ENCODE measurements around the gene PRKG2. TPM values are rescaled to one million over a fixed set of nuclear protein-coding genes. Genes with fewer than 3 reads are reported as not detected.

Gene PRKG2
- polyA plus RNA-seq, 2 of the 4 experiments (the other 2 are of a cell fraction) = 0.96 to 5.3 TPM

- Histone ChIP-seq H3K9me3 (no peaks in the 10 kb centered on the region), H3K4me2 (peak overlapping the region; percentile 67), H3K4me3 (no peak overlapping the region), H3K27ac (peak overlapping the region; percentile 22 to 65; a peak in 3 of 6 replicates), H3K4me1 (peaks cover 24% of the 10 kb centered on the region)
- 8% methylated on average over 7 of the region's 7 CpGs for WGBS (ENCODE audit: missing lambda C conversion rate)
- FAIRE-seq = peak; percentile 65
- peak; percentile 4 to 64 for DNase-seq (ENCODE audit: low read depth in 1 of 2, low spot score in 1 of 2)
- POLR2A ChIA-PET = no interaction called here
- ATAC-seq = peak; percentile 84 to 91
- TF ChIP-seq TFCP2L1 (CRISPR knock-in tag; IDR thresholded peaks at IDR 0.05) = no peak
- peak in 1 of 2 experiments; percentile 55; a peak in 2 of 4 replicates for TF ChIP-seq CEBPB (IDR thresholded peaks at IDR 0.05)
- no peak for TF ChIP-seq EHMT2 (IDR thresholded peaks at IDR 0.05; ENCODE audit: low read depth)
- TF ChIP-seq GATA3 (IDR thresholded peaks at IDR 0.05; ENCODE audit: borderline replicate concordance) = peak; percentile 29; the same call in 1 of the 2 replicates
- TF ChIP-seq JUNB (IDR thresholded peaks at IDR 0.05) = peak; percentile 73
- TF ChIP-seq, protein P1, sequence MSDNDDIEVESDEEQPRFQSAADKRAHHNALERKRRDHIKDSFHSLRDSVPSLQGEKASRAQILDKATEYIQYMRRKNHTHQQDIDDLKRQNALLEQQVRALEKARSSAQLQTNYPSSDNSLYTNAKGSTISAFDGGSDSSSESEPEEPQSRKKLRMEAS (IDR thresholded peaks at IDR 0.05) = 0 out of 2 replicates have a peak, but pooled peaks have one; percentile 19
- TF ChIP-seq FOSL2 (IDR thresholded peaks at IDR 0.05) = peak; percentile 73
- TF ChIP-seq FOSL2 (CRISPR knock-in tag; IDR thresholded peaks at IDR 0.05) = peak; percentile 76
- CTCF ChIA-PET = no interaction called here
Measured at GRCh38 chr4:81164623-81165416, 50.2 kb downstream of the PRKG2 start.

DNA sequence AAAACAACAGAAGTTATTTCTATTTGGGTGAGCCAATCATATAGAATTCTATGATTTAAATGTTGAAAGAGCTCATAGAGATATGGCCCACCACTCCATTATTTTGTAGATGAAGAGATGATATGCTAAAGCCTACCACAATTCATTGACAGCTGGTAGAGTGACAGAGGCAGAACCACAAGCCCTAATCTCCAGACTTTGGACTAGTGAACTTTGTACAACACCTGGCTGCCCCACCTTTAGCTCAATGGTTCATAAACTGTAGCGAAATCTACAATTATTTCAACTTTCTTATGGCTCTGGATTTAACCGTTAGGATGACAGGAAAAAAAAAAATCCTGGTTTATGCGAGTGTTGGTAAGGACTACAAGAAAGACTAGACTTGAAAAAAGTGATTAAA is 50.9 kb downstream of the PRKG2 start:
- no peak for DNase-seq (ENCODE audit: low read depth in 1 of 2, low spot score in 1 of 2)
- ChIA-PET CTCF (no interaction called here), POLR2A (no interaction called here)
- peaks cover 24% of the 10 kb centered on the region for H3K4me1 ChIP-seq
- peak overlapping the region; percentile 67 for H3K4me2 ChIP-seq
- ATAC-seq = no peak
- peak overlapping the region; percentile 22 to 65; a peak in 3 of 6 replicates for H3K27ac ChIP-seq
- FAIRE-seq = no peak
- H3K9me3 ChIP-seq = no peaks in the 10 kb centered on the region
- no peak overlapping the region for H3K4me3 ChIP-seq
- TF ChIP-seq, protein P2, sequence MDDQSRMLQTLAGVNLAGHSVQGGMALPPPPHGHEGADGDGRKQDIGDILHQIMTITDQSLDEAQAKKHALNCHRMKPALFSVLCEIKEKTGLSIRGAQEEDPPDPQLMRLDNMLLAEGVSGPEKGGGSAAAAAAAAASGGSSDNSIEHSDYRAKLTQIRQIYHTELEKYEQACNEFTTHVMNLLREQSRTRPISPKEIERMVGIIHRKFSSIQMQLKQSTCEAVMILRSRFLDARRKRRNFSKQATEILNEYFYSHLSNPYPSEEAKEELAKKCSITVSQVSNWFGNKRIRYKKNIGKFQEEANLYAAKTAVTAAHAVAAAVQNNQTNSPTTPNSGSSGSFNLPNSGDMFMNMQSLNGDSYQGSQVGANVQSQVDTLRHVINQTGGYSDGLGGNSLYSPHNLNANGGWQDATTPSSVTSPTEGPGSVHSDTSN (IDR thresholded peaks at IDR 0.05) = no peak
- no peak for TF ChIP-seq HOXA7 (CRISPR knock-in tag; IDR thresholded peaks at IDR 0.05)
- no peak for TF ChIP-seq CHD4 (IDR thresholded peaks at IDR 0.05; ENCODE audit: borderline replicate concordance)
- TF ChIP-seq NFE2L2 (conservative IDR thresholded peaks at IDR 0.05; ENCODE audit: low read length) = no peak
- TF ChIP-seq KDM1A (IDR thresholded peaks at IDR 0.05; ENCODE audit: low read depth) = no peak
- no peak for TF ChIP-seq ZNF302 (CRISPR knock-in tag; IDR thresholded peaks at IDR 0.05)
- TF ChIP-seq MAFK (IDR thresholded peaks at IDR 0.05; ENCODE audit: partially characterized antibody) = no peak
- no peak for TF ChIP-seq CTCF (IDR thresholded peaks at IDR 0.05)
- no peak for TF ChIP-seq NR3C1 (IDR thresholded peaks at IDR 0.05)
- no peak for TF ChIP-seq EP300 (IDR thresholded peaks at IDR 0.05)
- 87% methylated on average over 3 of the region's 3 CpGs for WGBS (ENCODE audit: missing lambda C conversion rate)

DNA sequence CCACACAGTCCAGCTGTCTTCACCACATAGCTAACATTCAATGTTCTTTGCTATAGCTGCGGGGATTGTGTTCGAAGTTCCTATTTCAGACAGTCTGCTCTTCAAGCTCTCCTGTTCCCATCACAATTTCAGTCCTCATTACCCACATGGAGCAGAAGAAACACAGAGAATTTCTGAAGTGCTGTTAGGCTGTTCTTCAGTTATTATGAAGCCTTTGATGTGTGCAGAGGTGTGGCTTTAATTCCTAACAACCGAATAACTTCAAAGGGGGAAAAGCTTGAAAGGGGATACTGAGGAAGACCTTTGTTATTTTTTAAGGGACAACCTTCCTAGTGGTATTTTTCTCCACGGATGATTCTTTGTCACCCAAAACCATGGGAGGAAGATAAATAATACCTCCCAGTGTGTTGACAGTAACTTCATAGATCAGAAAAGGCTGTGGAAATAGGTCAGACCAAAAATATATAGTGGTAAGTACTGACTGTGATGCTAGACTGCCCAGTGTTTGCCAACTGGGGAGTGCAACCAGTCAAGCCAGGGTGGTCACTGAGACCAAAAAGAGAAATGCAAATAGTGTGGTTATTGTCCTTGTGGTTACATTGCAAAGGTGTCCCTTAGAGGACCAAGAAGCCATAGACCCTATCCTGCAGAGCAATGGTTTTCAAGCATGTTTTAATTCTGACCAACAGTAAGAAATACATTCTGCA is 52.1 kb downstream of the PRKG2 start:
- ChIA-PET CTCF (no interaction called here), POLR2A (no interaction called here)
- Histone ChIP-seq H3K27ac (no peak overlapping the region), H3K4me2 (no peak overlapping the region), H3K9me3 (no peaks in the 10 kb centered on the region), H3K4me1 (peaks cover 24% of the 10 kb centered on the region), H3K4me3 (no peak overlapping the region)
- 75% methylated on average over 4 of the region's 4 CpGs for WGBS (ENCODE audit: missing lambda C conversion rate)
- DNase-seq (ENCODE audit: low read depth in 1 of 2, low spot score in 1 of 2) (no peak), FAIRE-seq (no peak), ATAC-seq (no peak)
- TF ChIP-seq KDM5A (IDR thresholded peaks at IDR 0.05) (no peak), ESRRA (IDR thresholded peaks at IDR 0.05; ENCODE audit: borderline replicate concordance, low read length) (no peak), FOSL2 (IDR thresholded peaks at IDR 0.05) (no peak), FOSL2 (CRISPR knock-in tag; IDR thresholded peaks at IDR 0.05) (no peak), EP300 (IDR thresholded peaks at IDR 0.05) (no peak), EHF (CRISPR knock-in tag; IDR thresholded peaks at IDR 0.05) (no peak), EHMT2 (IDR thresholded peaks at IDR 0.05; ENCODE audit: low read depth) (no peak), HEYL (CRISPR knock-in tag; IDR thresholded peaks at IDR 0.05) (no peak), CTCF (IDR thresholded peaks at IDR 0.05) (no peak)
- TF ChIP-seq, protein P2 (IDR thresholded peaks at IDR 0.05) = no peak
- TF ChIP-seq, protein P1 (IDR thresholded peaks at IDR 0.05) = no peak
